C1 segment of cervical spinal cord (tissue), 14 donors: ENCODE results near the gene TBC1D1.

Source experiments
- DNase-seq, 14 donors: peaks; one replicate each; lab custom pipeline; 2025; lab: John Stamatoyannopoulos, UW

TBC1D1 gene, protein sequence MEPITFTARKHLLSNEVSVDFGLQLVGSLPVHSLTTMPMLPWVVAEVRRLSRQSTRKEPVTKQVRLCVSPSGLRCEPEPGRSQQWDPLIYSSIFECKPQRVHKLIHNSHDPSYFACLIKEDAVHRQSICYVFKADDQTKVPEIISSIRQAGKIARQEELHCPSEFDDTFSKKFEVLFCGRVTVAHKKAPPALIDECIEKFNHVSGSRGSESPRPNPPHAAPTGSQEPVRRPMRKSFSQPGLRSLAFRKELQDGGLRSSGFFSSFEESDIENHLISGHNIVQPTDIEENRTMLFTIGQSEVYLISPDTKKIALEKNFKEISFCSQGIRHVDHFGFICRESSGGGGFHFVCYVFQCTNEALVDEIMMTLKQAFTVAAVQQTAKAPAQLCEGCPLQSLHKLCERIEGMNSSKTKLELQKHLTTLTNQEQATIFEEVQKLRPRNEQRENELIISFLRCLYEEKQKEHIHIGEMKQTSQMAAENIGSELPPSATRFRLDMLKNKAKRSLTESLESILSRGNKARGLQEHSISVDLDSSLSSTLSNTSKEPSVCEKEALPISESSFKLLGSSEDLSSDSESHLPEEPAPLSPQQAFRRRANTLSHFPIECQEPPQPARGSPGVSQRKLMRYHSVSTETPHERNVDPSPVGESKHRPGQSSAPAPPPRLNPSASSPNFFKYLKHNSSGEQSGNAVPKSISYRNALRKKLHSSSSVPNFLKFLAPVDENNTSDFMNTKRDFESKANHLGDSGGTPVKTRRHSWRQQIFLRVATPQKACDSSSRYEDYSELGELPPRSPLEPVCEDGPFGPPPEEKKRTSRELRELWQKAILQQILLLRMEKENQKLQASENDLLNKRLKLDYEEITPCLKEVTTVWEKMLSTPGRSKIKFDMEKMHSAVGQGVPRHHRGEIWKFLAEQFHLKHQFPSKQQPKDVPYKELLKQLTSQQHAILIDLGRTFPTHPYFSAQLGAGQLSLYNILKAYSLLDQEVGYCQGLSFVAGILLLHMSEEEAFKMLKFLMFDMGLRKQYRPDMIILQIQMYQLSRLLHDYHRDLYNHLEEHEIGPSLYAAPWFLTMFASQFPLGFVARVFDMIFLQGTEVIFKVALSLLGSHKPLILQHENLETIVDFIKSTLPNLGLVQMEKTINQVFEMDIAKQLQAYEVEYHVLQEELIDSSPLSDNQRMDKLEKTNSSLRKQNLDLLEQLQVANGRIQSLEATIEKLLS (N-terminal part only)

DNA sequence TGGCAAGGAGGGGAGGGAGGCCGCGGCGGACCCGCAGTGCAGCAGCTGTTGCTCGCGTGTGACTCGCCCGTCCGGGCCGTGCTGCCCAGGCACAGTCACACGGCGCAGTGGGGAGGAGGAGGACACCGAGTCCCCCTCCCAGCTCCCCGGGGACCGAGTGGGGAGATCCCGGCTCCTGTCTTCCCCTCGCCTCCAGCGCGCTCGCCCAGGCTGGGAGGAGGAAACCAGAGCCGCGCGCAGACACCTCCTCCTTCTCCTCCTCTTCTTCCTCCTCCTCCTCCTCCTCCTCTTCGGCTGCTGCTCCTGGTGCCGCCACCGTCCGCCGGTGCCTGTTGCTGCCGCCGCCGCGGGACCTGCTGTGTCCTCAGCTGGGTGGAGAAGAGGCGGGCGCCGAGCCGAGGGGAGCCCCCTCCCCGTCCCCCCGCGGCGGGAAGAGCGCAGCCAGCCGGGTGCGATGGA, at the start of gene TBC1D1:
Gene TBC1D1, plus strand, starts transcription at position 284 of the 459 bp plus-strand sequence. CDS start 11,012 bp downstream, outside the sequence.
- DNase-seq = peak in 9 of 14 donors; percentile 41 to 78 (median 66)

DNA sequence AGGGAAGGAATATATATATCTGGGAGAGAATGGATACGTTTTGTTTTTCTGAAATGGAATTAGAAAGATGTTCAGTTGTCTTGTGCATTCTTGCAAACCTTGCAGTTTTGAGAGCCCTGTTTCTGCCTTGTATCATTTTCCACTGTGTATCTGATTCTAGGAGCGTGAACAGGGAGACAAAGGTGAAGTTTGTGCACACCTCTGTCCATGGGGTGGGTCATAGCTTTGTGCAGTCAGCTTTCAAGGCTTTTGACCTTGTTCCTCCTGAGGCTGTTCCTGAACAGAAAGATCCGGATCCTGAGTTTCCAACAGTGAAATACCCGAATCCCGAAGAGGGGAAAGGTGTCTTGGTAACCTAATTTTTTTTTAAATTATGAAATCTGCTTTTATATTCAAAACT, 46.7 kb upstream of the TBC1D1 start:
- no peak for DNase-seq

DNA sequence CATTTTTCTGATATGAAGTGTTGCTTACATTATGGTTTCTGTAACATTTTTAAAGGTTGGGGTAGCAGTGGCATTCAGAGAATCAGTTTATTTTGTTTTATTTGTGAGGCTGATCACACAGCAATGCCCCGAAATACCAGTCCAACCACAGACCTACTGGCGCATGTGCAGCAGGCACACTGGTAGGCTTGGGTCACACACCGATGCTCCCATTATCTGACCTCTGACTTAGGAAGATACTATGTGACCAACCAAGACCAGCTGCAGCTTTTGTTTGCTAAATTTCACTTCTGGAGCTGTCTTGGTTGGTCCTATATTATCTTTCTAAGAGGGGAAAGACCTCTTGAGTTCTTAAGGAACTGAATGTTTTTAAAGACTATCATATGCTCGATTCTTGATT, 45.7 kb upstream of the TBC1D1 start:
- DNase-seq = no peak

DNA sequence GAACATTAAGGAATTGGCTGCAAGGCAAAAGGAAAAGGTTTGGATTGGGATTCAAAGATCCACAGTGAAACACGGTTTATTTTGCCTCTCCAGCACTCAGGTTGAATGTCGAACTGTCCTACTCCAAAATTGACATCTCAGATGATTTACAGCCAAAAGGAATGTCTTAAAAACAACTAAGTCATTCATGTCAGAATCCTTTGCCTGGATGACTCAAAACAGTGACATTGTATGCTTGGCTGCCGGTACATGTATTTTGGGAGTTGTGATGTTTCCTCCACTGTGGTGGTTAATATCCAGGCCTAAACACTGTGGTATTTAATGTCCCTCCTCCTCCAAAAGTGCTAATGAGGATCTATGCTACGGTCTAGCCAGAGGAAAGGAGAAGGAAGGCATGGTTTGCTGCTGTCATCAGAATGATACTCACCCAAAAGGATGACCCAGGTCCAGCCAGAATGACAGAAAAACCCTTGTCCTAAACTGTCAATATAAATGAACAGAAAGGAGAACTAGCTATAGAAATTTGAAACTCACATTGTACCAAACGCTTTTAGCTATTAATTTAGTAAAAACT, 43.5 kb upstream of the TBC1D1 start:
- DNase-seq = no peak

DNA sequence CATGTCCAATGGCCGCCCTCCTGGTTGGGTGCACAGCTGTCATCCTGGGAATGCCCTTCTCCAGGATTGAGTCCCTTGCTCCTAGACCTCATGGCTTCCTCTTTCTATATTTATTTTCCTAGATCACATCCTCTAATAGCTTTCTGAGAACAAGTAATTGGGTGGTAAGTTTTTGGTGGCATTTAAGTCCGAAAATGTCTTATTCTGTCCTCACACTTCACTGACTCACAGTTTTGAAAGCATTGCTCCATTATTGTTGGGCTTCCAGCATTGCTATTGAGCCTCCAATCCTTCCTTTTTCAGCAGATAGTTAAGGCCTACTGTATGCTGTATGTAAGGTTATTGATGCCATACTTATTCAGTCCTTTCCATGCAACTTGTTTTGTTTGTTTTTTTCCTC, 38.5 kb upstream of the TBC1D1 start:
- no peak for DNase-seq

DNA sequence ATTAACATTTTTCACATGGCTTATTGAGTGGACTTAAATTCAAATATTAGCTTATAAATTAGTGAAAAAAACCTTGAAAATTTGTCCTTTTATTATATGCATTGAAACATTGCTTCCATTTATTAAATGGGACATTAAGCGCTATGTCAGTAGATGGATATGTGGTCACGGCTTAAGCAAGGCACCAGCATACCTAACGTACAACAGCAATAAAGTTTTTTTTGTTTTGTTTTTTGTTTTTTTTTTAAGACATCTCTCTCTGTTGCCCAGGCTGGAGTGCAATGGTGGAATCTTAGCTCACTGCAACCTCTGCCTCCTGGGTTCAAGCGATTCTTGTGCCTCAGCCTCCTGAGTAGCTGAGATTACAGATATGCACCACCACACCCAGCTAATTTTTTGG, 32.8 kb upstream of the TBC1D1 start:
- no peak for DNase-seq

DNA sequence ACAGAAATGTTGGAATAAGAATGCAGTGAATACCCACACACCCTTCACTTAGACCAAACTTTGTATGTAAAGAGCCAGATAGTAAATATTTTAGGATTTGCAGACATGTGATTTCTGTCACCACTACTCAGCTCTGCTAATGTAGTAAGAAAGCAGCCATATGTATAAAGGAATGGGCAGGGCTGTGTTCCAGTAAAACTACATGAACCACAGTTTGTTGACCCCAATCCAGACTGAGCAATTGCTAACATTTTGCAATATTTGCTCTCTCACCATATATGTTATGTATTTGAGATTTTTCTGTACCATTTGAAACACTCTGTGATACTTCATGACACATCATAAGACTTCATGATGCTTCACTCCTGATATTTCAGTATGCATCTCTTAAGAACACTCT, 32.0 kb upstream of the TBC1D1 start:
- no peak for DNase-seq

DNA sequence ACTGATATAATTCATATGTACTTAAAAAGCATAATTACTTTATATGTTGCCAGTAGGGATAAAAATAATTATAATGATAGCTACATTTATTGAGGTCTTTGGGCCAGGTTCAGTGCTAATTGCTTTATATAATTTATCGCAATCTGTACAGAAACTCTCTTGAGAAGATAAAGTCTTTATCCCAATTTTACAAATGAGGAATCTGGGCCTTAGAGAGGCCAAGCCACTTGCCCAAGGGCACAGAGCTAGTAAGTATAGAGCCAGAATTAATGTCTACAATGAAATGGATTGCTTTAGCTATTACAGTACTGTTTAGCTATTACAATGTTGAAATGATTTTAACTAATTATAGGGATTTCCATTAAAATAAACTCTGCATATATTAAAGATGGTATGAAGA, 30.6 kb upstream of the TBC1D1 start:
- no peak for DNase-seq

DNA sequence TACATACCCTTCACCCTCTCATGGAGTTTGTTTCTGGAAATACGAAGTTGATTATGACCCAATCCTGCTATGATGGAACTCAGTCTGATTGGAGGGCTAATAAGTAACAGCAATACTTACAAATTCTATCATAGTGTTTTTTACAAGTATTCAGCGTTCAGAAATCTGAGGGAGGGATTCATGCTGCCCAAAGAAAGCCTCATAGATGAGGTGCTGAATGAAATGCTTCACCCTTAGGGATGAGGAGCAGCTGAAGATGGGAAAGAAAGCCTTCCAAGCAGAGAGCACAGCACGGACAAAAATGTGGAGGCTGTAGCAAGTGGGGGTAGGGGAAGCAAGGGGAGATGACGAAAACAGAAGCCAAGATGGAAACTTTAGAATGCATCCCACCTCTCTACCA, 27.9 kb upstream of the TBC1D1 start:
- DNase-seq = no peak

DNA sequence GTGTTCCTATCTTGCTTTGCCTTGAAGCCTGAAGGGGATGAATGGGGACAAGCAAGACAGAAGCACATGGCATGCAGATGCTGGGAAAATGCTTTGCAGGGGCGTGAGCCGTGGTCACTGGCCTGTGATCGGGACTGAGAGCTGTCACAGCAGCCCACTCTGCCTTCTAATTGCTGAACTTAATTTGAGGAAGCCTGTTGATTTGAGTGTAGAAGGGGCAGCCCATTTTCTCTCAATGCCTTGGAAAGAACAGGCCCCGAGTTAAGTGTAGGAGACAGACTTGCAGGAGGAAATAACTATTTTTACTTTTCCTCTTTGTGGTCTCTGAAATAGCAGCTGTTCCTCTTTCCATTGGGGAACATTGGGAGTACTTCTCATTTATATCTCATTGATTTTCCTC, 26.1 kb upstream of the TBC1D1 start:
- peak in 3 of 14 donors; percentile 29 to 36 (median 31) for DNase-seq

DNA sequence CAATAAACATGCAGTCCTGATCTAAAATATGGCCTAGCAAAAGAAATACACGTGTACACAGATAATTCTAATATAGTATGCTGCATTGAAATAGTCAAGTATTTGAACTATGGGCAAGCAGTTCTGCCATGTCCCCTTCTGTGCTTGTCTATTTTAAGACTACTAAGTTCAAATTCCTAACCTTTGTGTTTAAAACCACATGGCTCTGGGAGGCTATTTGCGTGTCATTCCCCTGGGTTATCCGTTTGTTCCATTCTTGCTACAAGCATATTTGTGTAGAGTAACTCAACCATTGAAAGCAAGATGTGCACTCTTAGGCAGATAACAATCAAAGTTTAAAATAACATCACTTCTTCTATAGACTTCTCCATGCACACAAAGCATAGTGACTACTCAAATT, 25.4 kb upstream of the TBC1D1 start:
- no peak for DNase-seq

DNA sequence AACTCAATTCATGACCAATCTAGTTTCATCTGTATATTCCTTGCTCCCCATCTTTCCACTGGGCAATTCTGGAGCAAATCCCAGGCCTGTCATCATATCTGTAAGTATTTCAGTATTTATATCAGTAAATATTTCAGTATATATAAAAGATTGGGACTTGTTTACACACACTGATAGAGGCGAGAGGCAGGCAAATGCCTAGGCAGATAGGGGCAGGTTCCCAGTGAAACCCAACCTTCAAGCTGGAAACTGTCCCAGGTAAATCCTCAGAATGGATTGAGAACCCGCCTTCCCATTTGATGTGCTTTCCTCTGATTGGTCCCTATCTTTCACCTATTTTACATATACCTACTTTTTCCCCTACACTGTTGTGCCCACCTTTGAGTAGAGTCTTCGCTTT, 23.8 kb upstream of the TBC1D1 start:
- no peak for DNase-seq

DNA sequence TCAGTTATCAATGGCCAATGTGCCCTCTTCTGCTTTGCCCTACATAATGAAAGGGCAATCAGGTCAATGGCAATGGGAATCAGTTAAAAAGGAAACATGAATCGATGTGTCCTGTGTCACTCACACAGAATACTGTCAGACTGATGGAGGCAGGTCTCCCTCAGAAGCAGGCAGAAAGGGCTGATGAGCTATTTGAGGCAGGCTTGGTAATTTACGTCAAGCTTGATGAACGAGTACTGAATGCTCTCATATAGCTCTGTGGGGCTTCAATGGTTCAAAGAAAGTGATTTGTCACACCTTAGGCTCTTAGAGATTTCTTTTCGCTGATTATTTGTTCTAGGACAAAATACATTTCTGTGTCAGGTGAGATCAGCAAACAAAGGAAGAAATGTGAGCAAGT, 22.6 kb upstream of the TBC1D1 start:
- no peak for DNase-seq

DNA sequence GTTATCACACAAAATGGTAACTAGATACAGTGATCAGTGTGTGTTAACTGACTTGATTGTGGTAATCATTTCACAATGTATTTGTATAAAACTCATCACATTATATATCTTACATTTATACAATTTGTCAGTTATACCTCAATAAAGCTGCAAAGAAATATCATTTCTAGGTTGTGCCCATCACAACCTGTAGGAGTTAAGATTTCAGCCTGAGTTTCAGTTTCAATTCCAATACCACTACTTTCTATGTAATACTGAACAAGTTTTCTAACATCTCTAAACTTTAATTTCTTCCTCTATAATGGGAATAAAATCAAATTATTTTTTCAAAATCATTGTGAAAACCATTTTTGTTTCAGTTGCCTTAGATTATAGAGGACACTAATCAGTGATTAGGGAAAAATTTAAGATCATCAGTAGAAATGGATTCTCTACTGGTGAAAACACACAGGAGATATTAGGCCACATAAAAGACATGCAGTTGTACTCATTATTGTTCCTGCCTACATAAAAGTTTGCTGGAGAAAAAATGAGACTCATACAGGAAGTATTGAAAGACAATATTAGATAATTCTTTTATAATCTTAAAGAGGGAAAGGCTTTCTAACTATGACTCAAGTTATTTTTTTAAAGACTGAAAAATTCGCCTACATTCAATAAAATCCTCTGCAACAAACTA, 18.4 kb upstream of the TBC1D1 start:
- no peak for DNase-seq

DNA sequence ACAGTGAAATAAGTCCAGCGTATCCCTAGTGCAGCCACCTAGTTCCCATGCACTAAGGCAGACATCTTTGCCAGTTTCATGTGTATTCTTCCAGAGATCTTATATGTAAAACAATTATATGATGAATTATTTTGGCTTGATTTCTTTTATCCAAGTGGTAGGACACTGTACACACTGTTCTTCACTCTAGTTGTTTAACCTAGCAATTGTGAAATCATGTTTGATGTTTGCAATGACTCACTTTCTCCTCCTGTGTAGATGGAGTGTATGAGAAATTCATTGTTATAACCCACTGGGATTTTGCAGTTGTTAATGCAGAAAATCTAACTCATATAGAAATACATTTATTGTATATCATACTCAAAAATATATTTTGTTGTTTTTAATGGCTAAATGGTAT, 17.5 kb upstream of the TBC1D1 start:
- no peak for DNase-seq

DNA sequence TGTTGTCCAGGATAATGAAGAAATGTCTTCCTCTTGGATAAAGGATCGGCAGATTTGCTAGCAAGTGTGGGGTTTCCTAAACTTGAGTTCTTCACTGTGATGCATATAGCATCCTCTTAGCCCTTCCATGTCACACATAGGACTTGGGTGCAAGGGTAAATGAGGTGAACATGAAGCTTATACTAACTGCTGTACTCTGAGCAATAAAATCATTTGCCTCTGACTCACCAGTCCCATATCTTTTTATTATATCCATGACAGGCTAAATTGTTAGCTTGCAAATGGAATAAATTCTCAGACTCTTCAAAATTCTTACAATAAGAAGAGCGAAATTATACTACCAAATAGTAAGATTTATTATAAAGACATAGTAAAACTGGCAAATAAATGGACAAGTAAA, 14.7 kb upstream of the TBC1D1 start:
- DNase-seq = no peak

DNA sequence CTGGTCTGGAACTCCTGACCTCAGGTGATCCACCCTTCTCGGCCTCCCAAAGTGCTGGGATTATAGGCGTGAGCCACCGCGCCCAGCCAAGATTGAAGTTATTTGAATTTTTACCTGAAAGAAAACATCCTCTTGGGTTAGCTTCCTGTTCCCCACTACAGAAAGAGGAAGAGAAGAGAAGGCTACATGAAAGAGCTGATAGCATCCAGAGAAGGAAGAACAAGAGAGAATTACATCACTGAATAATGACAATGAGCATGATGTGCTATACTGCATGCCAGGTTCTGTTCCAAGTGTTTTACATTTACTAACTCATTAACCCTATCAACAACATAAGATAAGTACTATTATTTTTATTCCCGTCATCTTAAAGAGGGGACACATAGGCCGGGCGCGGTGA, 11.5 kb upstream of the TBC1D1 start:
- no peak for DNase-seq

DNA sequence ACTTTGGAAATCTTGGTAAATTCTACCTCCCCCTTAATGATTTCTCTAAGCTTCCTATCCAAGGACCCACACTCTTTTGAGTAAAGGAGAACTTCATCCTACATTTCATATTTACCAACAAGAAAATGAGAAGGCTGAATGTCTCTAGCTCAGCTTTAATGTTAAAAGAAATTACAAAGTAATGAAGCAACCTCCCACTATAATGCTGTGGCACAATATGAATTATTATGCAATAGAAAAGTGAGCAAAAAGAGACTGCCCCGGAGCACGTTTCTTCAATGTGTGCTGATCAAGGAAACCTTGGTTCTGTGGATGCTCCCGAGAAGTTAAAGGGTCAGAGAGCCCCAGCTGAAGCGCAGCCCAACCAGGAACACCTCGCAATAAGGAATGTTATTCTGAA, 9.1 kb upstream of the TBC1D1 start:
- DNase-seq = no peak

DNA sequence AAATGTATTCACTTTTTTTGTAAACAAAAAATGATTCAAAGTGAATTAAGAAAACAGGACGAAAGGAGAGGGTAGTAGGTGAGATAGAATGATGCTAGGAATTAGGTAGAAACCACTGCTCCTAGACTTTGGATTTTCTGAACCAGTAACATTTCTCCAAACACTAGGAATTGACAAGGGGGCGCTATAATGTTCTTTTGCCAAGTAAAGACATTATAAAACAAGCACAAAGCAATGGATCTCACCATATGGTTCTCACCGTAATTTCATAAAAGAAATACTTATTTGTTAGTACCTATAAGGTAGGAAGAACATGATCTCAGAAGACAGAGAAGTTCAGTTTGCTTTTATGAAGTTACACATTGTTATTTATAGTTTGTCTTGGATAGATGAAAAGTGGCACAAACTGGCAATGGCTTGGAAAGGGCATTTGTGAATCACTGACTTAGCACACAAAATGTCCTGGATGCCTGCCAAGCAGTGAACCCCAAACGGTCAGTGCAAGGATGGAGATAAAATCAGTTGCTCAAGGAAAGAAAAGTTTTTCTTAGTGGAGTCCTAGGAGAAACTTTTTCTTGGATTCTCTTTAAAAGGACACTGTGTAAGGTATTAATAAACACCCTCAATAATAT, 8.1 kb upstream of the TBC1D1 start:
- DNase-seq = peak in 1 of 14 donors; percentile 8

DNA sequence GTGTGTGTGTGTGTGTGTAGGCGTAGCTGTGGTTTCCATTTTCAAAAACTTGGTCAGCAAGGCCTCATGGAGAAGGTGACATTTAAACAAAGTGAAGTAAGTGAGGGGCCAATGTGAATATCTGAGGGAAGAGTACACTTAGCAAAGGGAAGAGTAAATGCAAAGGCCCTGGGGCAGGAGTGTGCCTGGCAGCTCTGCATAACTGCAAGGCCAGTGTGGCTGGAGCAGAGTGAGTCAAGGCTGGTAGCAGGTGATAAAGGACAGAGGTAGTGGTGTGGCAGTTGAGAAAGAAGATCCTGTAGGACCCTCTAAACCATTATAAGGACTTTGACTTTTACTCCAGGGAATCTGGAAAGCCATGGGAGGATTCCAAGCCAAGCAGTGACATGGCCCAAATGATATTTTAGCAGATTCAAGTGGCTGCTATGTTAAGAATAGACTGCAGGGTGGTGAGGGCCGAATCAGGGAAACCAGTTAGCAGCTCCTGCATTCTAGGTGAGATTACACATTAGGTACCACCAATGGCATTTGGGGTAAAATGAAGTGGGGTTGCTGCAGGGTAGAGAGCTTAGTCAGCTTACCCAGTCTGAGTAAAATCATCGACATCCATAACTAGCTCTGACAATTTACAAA, 5.9 kb upstream of the TBC1D1 start:
- no peak for DNase-seq
